ENCODE measurements around the gene MRPS11.
"Not testable (repeated sequence)": the region's sequence is repeated elsewhere in the genome, so short reads cannot be mapped to it uniquely, and the experiment has no call there.

MRPS11 gene

GRCh38 chr15:88456733-88457132, 10.8 kb upstream of the MRPS11 start:
- DNase-seq: no peak

- no peak for DNase-seq
Measured at GRCh38 chr15:88463870-88464532, 3.5 kb upstream of the MRPS11 start.

DNA sequence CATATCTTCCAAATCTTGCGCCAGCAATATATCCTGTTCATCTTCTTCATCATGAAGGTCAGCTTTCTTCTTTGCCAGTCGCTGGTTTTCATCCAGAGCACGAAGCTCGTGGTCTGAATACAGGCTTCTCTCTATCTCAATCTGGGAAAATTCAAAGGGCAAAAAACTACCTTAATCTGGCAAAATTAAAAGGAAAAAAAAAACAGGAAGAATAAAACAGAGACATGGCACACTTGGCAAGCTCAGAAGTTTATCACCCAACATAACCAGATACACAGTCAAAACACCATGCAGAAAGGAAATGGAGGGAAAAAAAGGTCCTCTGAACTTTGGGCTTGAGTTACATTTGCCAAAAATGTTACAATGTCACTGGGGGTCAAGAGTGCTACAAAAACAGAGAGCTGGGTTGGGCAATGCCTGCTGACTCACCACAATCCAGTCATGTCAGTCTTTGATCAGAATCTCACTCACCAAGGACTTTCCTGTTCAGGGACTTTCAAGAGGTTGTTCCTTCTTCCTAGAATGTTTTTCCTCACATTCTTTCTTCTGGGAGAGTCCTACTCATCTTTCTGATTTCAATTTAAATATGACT, 1.8 kb upstream of the MRPS11 start:
- DNase-seq: no peak

- no peak for DNase-seq
Measured at GRCh38 chr15:88467935-88468528, 524 bp downstream of the MRPS11 start.

DNA sequence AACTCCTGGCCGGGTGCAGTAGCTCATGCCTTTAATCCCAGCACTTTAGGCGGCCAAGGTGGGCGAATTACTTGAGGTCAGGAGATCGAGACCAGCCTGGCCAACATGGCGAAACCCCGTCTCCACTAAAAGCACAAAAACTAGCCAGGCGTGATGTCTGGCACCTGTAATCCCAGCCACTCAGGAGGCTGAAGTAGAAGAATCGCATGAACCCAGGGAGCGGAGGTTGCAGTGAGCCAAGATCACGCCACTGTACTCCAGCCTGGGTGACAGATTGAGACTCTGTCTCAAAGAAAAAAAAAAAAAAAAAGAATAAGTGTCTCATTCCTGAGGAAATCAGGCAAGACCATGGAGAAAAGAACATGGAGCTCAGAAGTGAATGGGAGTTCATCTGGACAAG, 1.2 kb downstream of the MRPS11 start:
- DNase-seq: not testable (repeated sequence)

GRCh38 chr15:88469321-88469720, 1.8 kb downstream of the MRPS11 start:
- DNase-seq: no peak

GRCh38 chr15:88470625-88471372, 3.3 kb downstream of the MRPS11 start:
- DNase-seq: no peak

- no peak for DNase-seq
Measured at GRCh38 chr15:88472225-88472624, 4.7 kb downstream of the MRPS11 start.

DNA sequence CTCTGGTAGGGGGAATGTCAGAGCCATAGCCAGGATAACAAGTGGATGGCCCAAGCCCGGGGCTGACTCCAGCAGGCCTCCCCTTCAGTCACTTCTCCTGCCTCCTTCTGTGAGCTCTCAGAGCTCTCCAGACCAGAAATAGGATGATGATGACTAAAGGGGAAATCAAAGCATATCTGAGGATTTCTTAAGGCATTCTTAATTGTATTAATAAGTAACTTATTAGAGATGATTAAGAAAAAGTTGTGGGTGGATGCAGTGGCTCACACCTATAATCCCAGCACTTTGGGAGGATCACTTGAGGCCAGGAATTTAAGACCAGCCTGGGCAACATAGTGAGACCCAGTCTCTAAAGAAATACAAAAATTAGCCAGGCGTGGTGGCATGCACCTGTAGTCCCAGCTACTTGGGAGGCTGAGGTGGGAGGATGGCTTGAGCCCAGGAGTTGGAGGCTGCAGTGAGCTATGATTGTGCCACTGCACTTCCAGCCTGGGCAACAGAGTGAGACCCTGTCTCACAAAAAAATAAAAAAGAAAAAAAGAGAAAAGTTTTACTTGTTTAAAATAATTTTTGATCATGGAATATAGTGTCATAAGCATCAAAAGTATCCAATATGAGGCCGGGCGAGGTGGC, 6.3 kb downstream of the MRPS11 start:
- DNase-seq: not testable (repeated sequence)

- no peak for DNase-seq
Measured at GRCh38 chr15:88476635-88477060, 9.1 kb downstream of the MRPS11 start.

DNA sequence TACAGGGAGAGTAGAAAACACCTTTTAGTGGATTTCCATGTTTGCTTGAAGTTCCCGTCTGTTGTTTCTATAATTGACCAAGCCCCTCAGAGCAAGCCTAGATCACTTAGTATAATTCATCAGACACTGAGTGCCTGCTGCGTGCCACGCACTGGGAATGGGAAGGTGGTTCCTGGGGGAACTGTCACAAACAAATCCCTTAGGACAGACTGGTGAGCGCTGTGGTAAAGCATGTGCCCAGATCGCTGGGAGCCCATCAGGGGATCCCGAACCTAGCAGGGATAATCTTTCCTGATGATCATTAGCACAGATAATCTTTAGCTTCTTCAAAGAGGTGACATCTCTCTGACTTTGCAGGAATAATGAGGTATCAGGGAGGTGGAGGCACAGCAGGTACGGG, 9.6 kb downstream of the MRPS11 start:
- DNase-seq: no peak

DNA sequence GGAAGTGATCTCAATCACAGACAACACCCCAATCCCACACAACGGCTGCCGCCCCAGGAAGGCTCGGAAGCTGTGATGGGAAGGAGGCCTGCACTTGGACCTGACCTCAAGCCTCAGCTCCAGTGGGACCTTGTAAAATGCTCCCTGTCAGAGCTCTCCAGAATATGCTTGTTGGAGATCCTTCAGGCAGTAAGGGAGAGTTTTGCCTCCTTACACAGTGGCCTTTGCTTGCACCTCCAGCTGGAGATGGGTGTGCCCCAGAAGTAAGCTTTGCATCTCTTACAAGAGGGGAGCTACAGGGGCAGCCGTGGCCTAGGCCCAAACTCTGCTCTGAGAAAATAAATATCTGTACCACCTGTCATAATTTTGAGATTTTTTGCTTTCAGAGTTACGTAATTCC, 10.4 kb downstream of the MRPS11 start:
- no peak for DNase-seq

DNA sequence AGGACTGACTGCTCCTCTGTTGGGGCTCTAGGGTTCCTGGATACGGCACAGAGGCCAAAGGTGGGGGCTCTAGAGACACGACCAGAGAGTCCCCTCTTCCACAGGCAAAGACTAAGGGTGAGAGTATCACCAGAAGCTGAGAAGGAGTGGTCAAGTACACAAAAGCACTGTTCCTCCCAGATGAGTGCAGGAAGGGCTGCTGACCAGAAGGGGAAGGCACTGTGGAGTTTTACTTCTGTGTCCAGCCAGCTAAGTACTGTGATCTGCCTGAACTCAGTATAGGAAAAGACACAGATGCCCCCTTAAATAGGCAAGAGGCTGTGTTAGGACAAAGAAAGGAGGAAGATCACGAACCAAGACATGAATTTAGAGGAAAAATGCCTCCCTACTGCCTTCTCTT, 11.7 kb downstream of the MRPS11 start:
- DNase-seq: no peak

GRCh38 chr15:88480981-88481380, 13.5 kb downstream of the MRPS11 start:
- no peak for DNase-seq

- no peak for DNase-seq
Measured at GRCh38 chr15:88482263-88482662, 14.8 kb downstream of the MRPS11 start.

DNA sequence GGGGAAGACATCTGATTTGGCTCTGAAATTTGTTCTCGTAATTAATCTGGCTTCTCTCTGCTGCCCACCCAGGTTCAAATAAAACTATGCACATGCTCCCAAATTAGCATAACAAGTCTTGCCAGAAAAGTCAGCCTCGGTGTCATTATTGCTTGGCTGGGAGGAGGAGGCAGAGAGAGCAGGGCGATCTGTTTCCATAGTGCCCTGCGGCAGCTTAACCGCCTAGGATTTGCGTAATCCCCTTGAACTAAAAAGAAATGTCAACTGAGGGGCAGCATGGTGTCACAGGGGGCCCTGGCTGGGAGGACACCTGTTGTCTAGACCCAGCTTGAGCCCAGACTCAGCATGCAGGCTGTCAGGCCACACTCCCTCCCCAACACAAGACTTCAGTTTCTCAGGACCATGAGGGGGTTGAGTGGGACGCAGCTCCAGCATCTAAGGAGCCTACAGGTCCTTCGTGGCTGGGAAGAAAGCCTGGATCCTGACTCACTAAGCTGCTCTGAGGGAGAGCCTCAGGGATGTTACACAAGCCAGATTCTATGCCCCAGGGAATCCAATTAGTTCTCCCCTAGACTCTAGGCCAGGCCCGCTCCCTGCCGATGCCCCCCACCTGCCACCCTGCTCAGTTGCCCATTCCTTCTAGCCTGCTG, 17.3 kb downstream of the MRPS11 start:
- DNase-seq: no peak

DNA sequence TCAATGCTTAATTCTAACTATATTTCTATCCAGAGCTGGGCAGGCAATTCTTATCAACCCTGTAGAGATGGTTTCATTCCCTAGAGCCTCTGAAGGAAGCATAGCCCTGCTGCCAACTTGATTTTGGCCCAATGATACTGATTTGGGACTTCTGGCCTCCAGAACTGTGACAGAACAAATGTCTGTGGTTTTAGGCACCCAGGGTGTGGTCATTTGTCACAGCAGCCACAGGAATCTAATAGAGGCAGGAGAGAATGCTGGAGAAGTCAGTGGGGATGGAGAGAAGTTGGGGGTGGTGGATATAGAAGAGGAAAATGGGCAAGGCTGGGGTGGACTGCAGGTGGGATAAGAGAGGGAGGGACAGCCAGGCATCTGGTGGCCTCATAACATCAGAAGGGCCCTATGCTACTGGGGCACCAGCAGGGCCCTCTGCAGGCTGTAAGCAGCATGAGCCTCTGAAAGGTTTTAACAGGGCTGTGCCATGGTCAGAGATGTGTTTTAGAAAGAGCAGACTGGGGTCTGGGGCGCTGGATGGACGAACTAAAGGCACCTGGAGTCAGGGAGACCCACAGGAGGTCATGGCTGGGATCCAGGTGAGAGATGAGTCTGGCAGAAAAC, 19.8 kb downstream of the MRPS11 start:
- no peak for DNase-seq

GRCh38 chr15:88487796-88488523, 20.5 kb downstream of the MRPS11 start:
- no peak for DNase-seq

GRCh38 chr15:88489321-88489720, 21.8 kb downstream of the MRPS11 start:
- no peak for DNase-seq

DNA sequence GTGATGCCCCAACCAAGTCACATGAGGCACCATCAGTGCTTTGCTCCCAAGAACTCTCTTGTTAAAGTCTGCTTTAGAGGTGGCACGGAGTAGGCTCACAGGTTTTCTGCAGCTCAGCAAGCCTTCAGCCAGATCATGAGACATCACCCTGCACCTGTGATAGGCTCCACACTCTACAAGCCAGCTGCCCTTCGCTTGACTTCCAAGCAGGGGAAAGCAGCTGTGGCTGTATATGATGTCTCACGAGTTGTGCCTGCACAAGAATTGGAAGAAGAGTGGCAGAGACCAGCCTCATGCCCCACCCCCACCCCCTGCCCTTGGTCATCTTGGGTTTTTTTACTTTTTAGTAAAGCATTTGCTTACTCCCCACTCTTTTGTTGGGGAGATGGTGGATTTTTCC, 22.5 kb downstream of the MRPS11 start:
- DNase-seq: no peak

DNA sequence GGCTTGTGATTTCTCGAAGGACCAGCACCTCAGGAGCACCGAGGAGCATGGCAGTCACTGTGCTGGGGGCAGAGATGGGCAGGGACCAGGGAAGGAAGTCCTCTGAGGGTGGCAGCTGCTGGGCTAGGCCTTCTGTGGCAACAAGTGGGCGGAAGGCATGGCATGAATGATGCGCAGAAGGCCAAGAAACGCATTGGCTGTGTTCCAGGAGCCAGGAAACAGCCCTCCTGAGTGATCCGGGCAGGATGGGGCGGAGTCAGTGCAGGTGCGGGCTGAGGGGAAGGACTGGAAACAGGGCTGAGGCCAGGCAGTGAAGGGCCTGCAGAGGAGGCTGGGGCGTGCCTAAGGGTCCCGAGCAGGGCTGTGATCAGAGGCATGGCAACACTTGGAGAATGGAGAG, 23.6 kb downstream of the MRPS11 start:
- DNase-seq: no peak

GRCh38 chr15:88493844-88494243, 26.3 kb downstream of the MRPS11 start:
- DNase-seq: no peak

Data from SIG-M5 (cell line).